H1 (cell line): ENCODE results near the gene CDK13. TPM values are rescaled to one million over a fixed set of nuclear protein-coding genes. Genes with fewer than 3 reads are reported as not detected.

Experiments used
- CTCF ChIA-PET: fragments of 300-600 bp; sonication (Branson Sonifier 250); formaldehyde crosslinking; loops from one replicate; lab custom pipeline; 2021; ENCODE audit not compliant: partially characterized antibody; lab: Charles Lee
- POLR2A ChIA-PET: fragments of 300-600 bp; sonication (Branson Sonifier 250); formaldehyde crosslinking; loops from one replicate; lab custom pipeline; 2021; ENCODE audit warnings: inconsistent platforms; ENCODE audit not compliant: partially characterized antibody; lab: Charles Lee
- DNase-seq, 2 experiments: peaks; one replicate each; pipeline versions ENCODE4 v3.0.0 to v3.0.0-alpha.2; 2010 to 2022; ENCODE audit warnings: low spot score in 2 of 2, low read depth in 1 of 2, mixed read lengths in 1 of 2
- FAIRE-seq: peaks from 2 replicates; lab custom pipeline; 2011; peaks lifted over from hg19 to GRCh38; lab: Jason Lieb, UNC
- H2AFZ ChIP-seq: 2 replicates; pipeline ENCODE4 v1.8.1; 2012; ENCODE audit warnings: low read length, inconsistent platforms
- H2AK5ac ChIP-seq: 2 replicates; pipeline ENCODE4 v1.6.1; 2013; ENCODE audit warnings: low read depth, low read length
- H2BK120ac ChIP-seq: replicated peaks from 2 replicates; pipeline ENCODE3; 2013; ENCODE audit warnings: low read depth, low read length, inconsistent platforms
- H2BK12ac ChIP-seq: 2 replicates; pipeline ENCODE4 v1.6.1; 2013; ENCODE audit warnings: low read depth, low read length
- H2BK15ac ChIP-seq: 2 replicates; pipeline ENCODE4 v1.6.1; 2013; ENCODE audit warnings: low read length
- H2BK20ac ChIP-seq: 2 replicates; pipeline ENCODE4 v1.6.1; 2013; ENCODE audit warnings: low read length
- H2BK5ac ChIP-seq: 2 replicates; pipeline ENCODE4 v1.6.1; 2013; ENCODE audit warnings: low read depth, low read length
- H3K14ac ChIP-seq: 2 replicates; pipeline ENCODE4 v1.6.1; 2013; ENCODE audit warnings: inconsistent platforms; ENCODE audit not compliant: insufficient read length
- H3K18ac ChIP-seq: 2 replicates; pipeline ENCODE4 v1.6.1; 2013; ENCODE audit warnings: low read length; ENCODE audit errors: extremely low read depth
- H3K23ac ChIP-seq: 2 replicates; pipeline ENCODE4 v1.6.1; 2013; ENCODE audit warnings: inconsistent platforms; ENCODE audit not compliant: insufficient read length
- H3K23me2 ChIP-seq: 2 replicates; pipeline ENCODE4 v1.6.1; 2013; ENCODE audit warnings: low read depth, low read length
- H3K27ac ChIP-seq: 2 replicates; pipeline ENCODE4 v1.6.1; 2011; ENCODE audit warnings: low read depth, low read length, inconsistent platforms
- H3K27me3 ChIP-seq, 4 experiments: replicated peaks in 1 of 4; 1 replicate in 1 of 4; 2 replicates in 3 of 4; pipeline versions ENCODE4 v1.6.1 to v1.8.1; 2011 to 2013; ENCODE audit warnings: low read length in 3 of 4, mild to moderate bottlenecking in 3 of 4, inconsistent platforms in 2 of 4, mixed read lengths in 2 of 4, moderate library complexity in 1 of 4; ENCODE audit not compliant: control insufficient read depth in 3 of 4, insufficient read depth in 3 of 4; ENCODE audit errors: extremely low read depth in 1 of 4
- H3K36me3 ChIP-seq, 4 experiments: 2 replicates each; pipeline versions ENCODE4 v1.6.1 to v1.8.1; 2011 to 2013; ENCODE audit warnings: mild to moderate bottlenecking in 4 of 4, low read length in 3 of 4, moderate library complexity in 2 of 4, control low read depth in 1 of 4, inconsistent platforms in 1 of 4; ENCODE audit not compliant: insufficient read depth in 4 of 4, control insufficient read depth in 2 of 4
- H3K4ac ChIP-seq: replicated peaks from 2 replicates; pipeline ENCODE3; 2013; ENCODE audit warnings: low read length, low read depth, mixed read lengths, inconsistent platforms; ENCODE audit not compliant: insufficient read length
- H3K4me1 ChIP-seq, 4 experiments: replicated peaks in 1 of 4; 1 replicate in 1 of 4; 2 replicates in 3 of 4; pipeline versions ENCODE4 v1.6.1 to v1.8.1; 2011 to 2013; ENCODE audit warnings: low read length in 3 of 4, inconsistent platforms in 2 of 4, mixed read lengths in 1 of 4; ENCODE audit not compliant: insufficient read depth in 4 of 4, control insufficient read depth in 3 of 4
- H3K4me2 ChIP-seq, 2 experiments: 2 replicates each; pipeline versions ENCODE4 v1.6.1 to v1.8.1; 2011 to 2013; ENCODE audit warnings: low read depth in 2 of 2, low read length in 2 of 2, control low read depth in 1 of 2, inconsistent platforms in 1 of 2, mild to moderate bottlenecking in 1 of 2; ENCODE audit not compliant: insufficient read depth in 1 of 2
- H3K4me3 ChIP-seq, 4 experiments: fragments of 200-600, 300-600 bp in 1 of 4; sonication (generic), shearing (Covaris generic), sonication (Bioruptor Twin) in 1 of 4; 2 replicates each; pipeline versions ENCODE4 v1.5.1 to v1.8.1; 2011 to 2016; ENCODE audit warnings: low read length in 4 of 4, low read depth in 3 of 4, control low read depth in 2 of 4, inconsistent platforms in 2 of 4, mild to moderate bottlenecking in 2 of 4, mixed read lengths in 1 of 4, moderate library complexity in 1 of 4; ENCODE audit not compliant: insufficient read depth in 2 of 4; ENCODE audit errors: extremely low read depth in 1 of 4
- H3K56ac ChIP-seq: replicated peaks from 2 replicates; pipeline ENCODE3; 2013; ENCODE audit warnings: low read depth, mild to moderate bottlenecking, mixed read lengths, low read length, inconsistent platforms; ENCODE audit not compliant: insufficient read length
- H3K79me1 ChIP-seq: 2 replicates; pipeline ENCODE4 v1.6.1; 2013; ENCODE audit warnings: low read depth, low read length, control low read depth
- H3K79me2 ChIP-seq, 2 experiments: 2 replicates each; pipeline versions ENCODE4 v1.6.1 to v1.8.1; 2012 to 2013; ENCODE audit warnings: low read length in 2 of 2, mild to moderate bottlenecking in 2 of 2, inconsistent platforms in 1 of 2; ENCODE audit not compliant: insufficient read depth in 2 of 2, control insufficient read depth in 1 of 2
- H3K9ac ChIP-seq, 4 experiments: replicated peaks in 1 of 4; 1 replicate in 1 of 4; 2 replicates in 3 of 4; pipeline versions ENCODE4 v1.6.1 to v1.8.1; 2011 to 2013; ENCODE audit warnings: low read depth in 3 of 4, low read length in 3 of 4, control low read depth in 2 of 4, mild to moderate bottlenecking in 2 of 4, moderate library complexity in 2 of 4, inconsistent platforms in 1 of 4; ENCODE audit errors: extremely low read depth in 1 of 4
- H3K9me3 ChIP-seq, 2 experiments: 2 replicates each; pipeline versions ENCODE4 v1.6.1 to v1.8.1; 2012 to 2013; ENCODE audit warnings: mild to moderate bottlenecking in 2 of 2, moderate library complexity in 2 of 2, control low read depth in 1 of 2, inconsistent platforms in 1 of 2, low read depth in 1 of 2, low read length in 1 of 2, mixed read lengths in 1 of 2; ENCODE audit not compliant: insufficient read depth in 2 of 2
- H4K20me1 ChIP-seq, 2 experiments: replicated peaks in 1 of 2; 2 replicates each; pipeline versions ENCODE3 to v1.8.1; 2011 to 2013; ENCODE audit warnings: inconsistent platforms in 2 of 2, low read length in 2 of 2, mild to moderate bottlenecking in 1 of 2; ENCODE audit not compliant: insufficient read depth in 2 of 2, control insufficient read depth in 1 of 2
- H4K5ac ChIP-seq: 2 replicates; pipeline ENCODE4 v1.6.1; 2013; ENCODE audit warnings: low read length, low read depth, mixed read lengths, inconsistent platforms; ENCODE audit not compliant: insufficient read length
- H4K8ac ChIP-seq: 2 replicates; pipeline ENCODE4 v1.8.0; 2013; ENCODE audit warnings: mild to moderate bottlenecking, moderate library complexity, low read length, inconsistent platforms; ENCODE audit not compliant: insufficient read depth; ENCODE audit errors: extremely low read depth
- H4K91ac ChIP-seq: replicated peaks from 2 replicates; pipeline ENCODE3; 2013; ENCODE audit warnings: low read length, mixed read lengths, inconsistent platforms; ENCODE audit not compliant: insufficient read length
- ASH2L ChIP-seq: fragments of 200-600, 300-600 bp; sonication (generic); IDR thresholded peaks from one replicate; pipeline ENCODE4 v1.7.1; 2017; ENCODE audit warnings: low read length
- BRCA1 ChIP-seq: IDR thresholded peaks from 2 replicates; pipeline ENCODE4 v1.6.1; 2012; ENCODE audit warnings: low read depth, low read length, improper control_type of control experiment
- CBX8 ChIP-seq: fragments of 300-800, 300-1000 bp; sonication (generic); IDR thresholded peaks from 2 replicates; pipeline ENCODE4 v1.7.1; 2016; ENCODE audit warnings: low read depth, low read length, borderline replicate concordance
- CTCF ChIP-seq, 3 experiments: IDR thresholded peaks; 1 replicate in 2 of 3; 2 replicates in 1 of 3; pipeline versions ENCODE4 v1.5.1 to v1.6.1; 2011; ENCODE audit warnings: low read length in 3 of 3, mild to moderate bottlenecking in 3 of 3, inconsistent platforms in 2 of 3, low read depth in 1 of 3, moderate library complexity in 1 of 3; ENCODE audit not compliant: insufficient read depth in 1 of 3; ENCODE audit errors: control extremely low read depth in 1 of 3
- EP300 ChIP-seq, 2 experiments: IDR thresholded peaks; 1 replicate in 1 of 2; 2 replicates in 1 of 2; pipeline ENCODE4 v1.6.1; 2011 to 2012; ENCODE audit warnings: low read depth in 2 of 2, low read length in 2 of 2, mild to moderate bottlenecking in 2 of 2, borderline replicate concordance in 1 of 2, inconsistent platforms in 1 of 2, moderate library complexity in 1 of 2
- KDM5A ChIP-seq: fragments of 200-600 bp; IDR thresholded peaks from 2 replicates; pipeline ENCODE4 v1.7.1; 2012; ENCODE audit warnings: mild to moderate bottlenecking, low read length, inconsistent platforms, mixed read lengths
- RFX5 ChIP-seq: IDR thresholded peaks from 2 replicates; pipeline ENCODE4 v1.6.1; 2011; ENCODE audit warnings: low read depth, low read length, improper control_type of control experiment, borderline replicate concordance
- SIN3A ChIP-seq, 2 experiments: IDR thresholded peaks in 1 of 2; conservative IDR thresholded peaks in 1 of 2; 2 replicates each; pipeline ENCODE4 v1.6.1; 2011 to 2012; ENCODE audit warnings: low read length in 2 of 2, improper control_type of control experiment in 1 of 2, low read depth in 1 of 2, mild to moderate bottlenecking in 1 of 2
- WGBS, 2 experiments: shearing (Covaris generic) in 1 of 2; methylation state at CpG; one replicate each; pipeline versions ENCODE4 v1.1.6 to v1.1.7; 2013 to 2015; ENCODE audit warnings: low lambda C conversion rate in 2 of 2, mixed read lengths in 2 of 2, inconsistent platforms in 1 of 2, low coverage in 1 of 2, missing lambda C conversion rate in 1 of 2; ENCODE audit not compliant: insufficient replicate concordance in 2 of 2, insufficient coverage in 1 of 2, insufficient read length in 1 of 2; ENCODE audit errors: extremely low coverage in 1 of 2, missing lambda C conversion rate in 1 of 2; 5-methylcytosine and 5-hydroxymethylcytosine counted together
- polyA plus RNA-seq, 7 experiments: library from polyadenylated mRNA; depleted of rRNA in 3 of 7; stranded (reverse) in 5 of 7; unstranded in 2 of 7; fragments of >200 nt in 5 of 7; fragments of 200-250 nt in 2 of 7; gene quantifications; 1 replicate in 5 of 7; 2 replicates in 1 of 7; 4 replicates in 1 of 7; pipeline versions ENCODE4 v1.2.1 to v1.2.3, GENCODE V29; 2011 to 2013; ENCODE audit warnings: missing spikeins in 2 of 7, mixed read lengths in 2 of 7
- total RNA-seq: library from RNA; stranded (reverse); fragmentation: NEBNext Ultra II Directional; extraction: Animal tissue kit (Norgen Biotek cat#: 25700); gene quantifications from 2 replicates; pipeline ENCODE4 v1.2.1, GENCODE V29; 2021

CDK13 gene
- total and polyA plus RNA-seq, 2 of the 8 experiments (the other 6 are each of a cell fraction or from before 2014, with no cell fraction given): 22.6 to 49.5 TPM

GRCh38 chr7:40009301-40009700 is 59.2 kb downstream of the CDK13 start:
- WGBS, 2 experiments: 96% methylated on average over 1 of the region's 1 CpG; no CpG with 5 or more reads in 1 of the 2 experiments

More at GRCh38 chr7:40009301-40009700, 59.2 kb downstream of the CDK13 start:
- no peaks in the 10 kb centered on the region; the same call in 1 of the 2 replicates for H3K23me2 ChIP-seq
- H3K79me2 ChIP-seq: no peaks in the 10 kb centered on the region
- no peak overlapping the region for H2AFZ ChIP-seq
- H2BK12ac ChIP-seq: no peak overlapping the region
- H4K91ac ChIP-seq: no peak overlapping the region
- no peak overlapping the region for H2BK15ac ChIP-seq
- H3K4me1 ChIP-seq: no peaks in the 10 kb centered on the region; a peak in 1 of 7 replicates
- no peak overlapping the region for H3K4me2 ChIP-seq
- no peak overlapping the region for H2BK5ac ChIP-seq
- H3K79me1 ChIP-seq: no peaks in the 10 kb centered on the region
- no peak overlapping the region for H2BK20ac ChIP-seq
- POLR2A ChIA-PET: no interaction called here
- no peak overlapping the region for H2BK120ac ChIP-seq
- H3K18ac ChIP-seq: no peak overlapping the region
- no peaks in the 10 kb centered on the region for H3K9me3 ChIP-seq
- H3K27ac ChIP-seq: no peak overlapping the region
- no peak overlapping the region for H3K14ac ChIP-seq
- peaks cover 0 to 12% (median 5%) of the 10 kb centered on the region in 4 experiments; a peak in 2 of 8 replicates for H3K36me3 ChIP-seq
- CTCF ChIA-PET: no interaction called here
- no peak overlapping the region for H3K23ac ChIP-seq
- FAIRE-seq: no peak
- H4K20me1 ChIP-seq: no peaks in the 10 kb centered on the region
- no peak overlapping the region for H3K4me3 ChIP-seq
- DNase-seq: no peak
- no peak for TF ChIP-seq ASH2L
- TF ChIP-seq KDM5A: no peak
- TF ChIP-seq BRCA1: no peak
- no peak for TF ChIP-seq CBX8
- TF ChIP-seq CTCF (IDR thresholded peaks at IDR 0.05; ENCODE audit: control extremely low read depth in 1 of 3, insufficient read depth in 1 of 3, low read depth in 1 of 3, low read length in 3 of 3): no peak
- TF ChIP-seq EP300 (IDR thresholded peaks at IDR 0.05; ENCODE audit: borderline replicate concordance in 1 of 2, low read depth in 2 of 2, low read length in 2 of 2): no peak
- TF ChIP-seq RFX5: no peak
- TF ChIP-seq SIN3A (conservative IDR thresholded peaks at IDR 0.05 in 1 of 2, IDR thresholded peaks at IDR 0.05 in 1 of 2; ENCODE audit: low read depth in 1 of 2, low read length in 2 of 2): no peak
- no peak overlapping the region for H4K8ac ChIP-seq
- no peak overlapping the region for H3K4ac ChIP-seq
- no peak overlapping the region for H3K56ac ChIP-seq
- H3K27me3 ChIP-seq: no peaks in the 10 kb centered on the region
- no peak overlapping the region for H3K9ac ChIP-seq
- H4K5ac ChIP-seq: no peak overlapping the region
- no peak overlapping the region for H2AK5ac ChIP-seq
